HG02885 (cell line): ENCODE data around the gene PLCB4.

Experiments
- ATAC-seq: cut with Tn5 transposase; IDR thresholded peaks from one replicate; pipeline ENCODE4 v1.9.1; 2021; ENCODE audit warnings: mild to moderate bottlenecking; ENCODE audit not compliant: unreplicated experiment, poor library complexity

The PLCB4 gene

DNA sequence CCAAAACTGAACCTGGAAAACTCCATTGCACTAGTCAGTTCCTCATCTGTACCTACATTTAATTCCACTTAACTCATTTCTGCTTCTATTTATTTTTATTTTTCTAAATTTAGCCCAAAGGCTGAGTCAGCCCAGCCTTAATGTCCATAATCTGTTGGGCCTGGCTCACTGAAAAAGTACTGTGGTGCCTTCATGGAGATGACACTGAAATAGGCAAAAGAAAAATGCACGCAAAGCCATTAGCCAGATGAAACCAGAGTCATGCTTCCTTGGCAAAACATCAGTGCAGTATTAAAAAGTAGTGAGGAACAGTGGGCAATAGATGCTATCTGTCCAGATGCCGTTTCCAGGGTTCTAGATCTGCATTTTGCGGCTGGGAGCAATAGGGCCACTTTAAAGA lies 14.7 kb upstream of the PLCB4 start:
- ATAC-seq: no peak

- ATAC-seq: no peak
Measured at GRCh38 chr20:9059931-9060330, 9.0 kb upstream of the PLCB4 start.

DNA sequence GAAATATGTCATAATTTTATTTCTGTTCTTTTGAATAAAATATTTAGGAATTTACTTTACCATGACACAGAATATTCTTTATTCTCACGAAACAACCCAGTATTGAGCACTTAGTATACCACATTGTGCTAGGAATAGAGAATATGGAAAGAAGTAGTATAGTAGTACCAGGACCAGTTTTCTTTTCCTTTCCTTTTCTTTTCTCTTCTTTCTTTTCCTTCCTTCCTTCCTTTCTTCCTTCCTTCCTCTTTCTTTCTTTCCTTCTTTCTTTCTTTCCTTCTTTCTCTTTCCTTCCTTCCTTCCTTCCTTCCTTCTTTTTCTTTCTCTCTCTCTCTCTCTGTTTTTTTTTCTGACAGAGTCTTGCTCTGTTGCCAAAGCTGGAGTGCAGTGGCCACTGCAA lies 7.5 kb upstream of the PLCB4 start:
- ATAC-seq: no peak

DNA sequence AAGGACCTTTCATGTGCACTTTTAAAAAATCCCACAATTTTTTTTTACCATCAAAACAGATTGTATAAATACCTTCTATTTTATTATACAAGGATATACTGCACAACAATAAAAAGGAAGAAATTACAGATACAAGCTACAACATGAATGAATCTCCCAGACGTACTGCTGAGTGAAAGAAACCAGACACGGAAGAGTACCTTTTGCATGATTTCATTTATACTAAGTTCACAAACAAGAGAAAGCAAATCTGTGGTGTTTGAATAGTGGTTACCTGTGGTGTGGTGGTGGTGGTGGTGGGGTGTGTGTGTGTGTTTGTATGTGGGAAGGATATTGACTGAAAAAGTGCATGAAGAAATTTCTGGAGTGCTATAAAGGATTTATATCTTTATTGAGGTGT lies 6.8 kb upstream of the PLCB4 start:
- no peak for ATAC-seq

GRCh38 chr20:9066191-9066590 lies 2.7 kb upstream of the PLCB4 start:
- ATAC-seq: no peak

GRCh38 chr20:9068233-9068801 lies 570 bp upstream of the PLCB4 start:
- no peak for ATAC-seq

DNA sequence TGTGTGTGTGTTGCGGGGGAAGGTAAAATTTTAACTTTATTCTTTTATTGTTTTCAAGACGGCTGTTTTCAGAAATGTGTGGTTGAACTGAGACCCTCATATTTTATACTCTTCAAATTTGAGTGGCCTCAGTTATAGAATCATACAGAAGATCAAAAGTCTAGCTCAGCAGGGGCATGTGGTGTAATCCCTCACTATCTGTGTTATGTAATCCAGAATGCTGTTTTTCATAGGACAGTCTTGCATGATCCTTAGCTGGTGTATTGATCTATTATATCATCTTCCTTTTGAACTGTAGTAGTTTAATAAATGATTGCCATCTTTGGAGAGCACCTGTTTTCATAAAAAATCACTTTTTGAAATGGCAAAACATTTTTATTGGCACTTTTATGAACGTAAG lies 1.4 kb downstream of the PLCB4 start:
- ATAC-seq: no peak

GRCh38 chr20:9071976-9072726 lies 3.3 kb downstream of the PLCB4 start:
- ATAC-seq: no peak

DNA sequence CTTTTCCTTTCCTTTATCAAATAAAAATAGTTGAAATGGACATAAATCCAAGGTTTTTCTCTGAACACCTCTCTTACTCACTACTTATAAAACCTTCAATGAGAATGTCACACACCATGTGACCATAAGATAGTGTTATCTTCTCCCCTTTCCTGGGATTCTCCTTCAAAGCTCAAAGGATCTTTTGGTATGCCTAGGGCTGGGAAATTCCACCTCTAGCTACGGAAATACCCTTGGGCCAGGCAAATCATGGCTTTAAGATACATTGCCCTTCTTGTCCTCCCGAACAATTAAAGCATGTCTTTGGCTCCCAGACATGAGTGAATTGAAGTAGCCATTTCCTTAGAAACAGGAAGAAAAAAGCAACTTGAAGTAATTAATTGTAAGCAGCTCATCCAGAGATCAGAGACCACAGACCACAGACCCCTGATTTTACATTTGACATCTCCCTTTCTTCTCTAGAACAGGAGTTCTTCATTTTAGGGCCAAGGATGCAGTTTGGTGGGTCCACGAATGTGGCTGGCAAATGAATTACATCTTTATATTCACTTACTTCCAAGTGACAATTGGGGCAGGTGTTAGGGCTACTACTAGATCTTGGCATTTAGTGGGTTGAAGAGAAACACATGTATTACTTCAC lies 4.1 kb downstream of the PLCB4 start:
- no peak for ATAC-seq

DNA sequence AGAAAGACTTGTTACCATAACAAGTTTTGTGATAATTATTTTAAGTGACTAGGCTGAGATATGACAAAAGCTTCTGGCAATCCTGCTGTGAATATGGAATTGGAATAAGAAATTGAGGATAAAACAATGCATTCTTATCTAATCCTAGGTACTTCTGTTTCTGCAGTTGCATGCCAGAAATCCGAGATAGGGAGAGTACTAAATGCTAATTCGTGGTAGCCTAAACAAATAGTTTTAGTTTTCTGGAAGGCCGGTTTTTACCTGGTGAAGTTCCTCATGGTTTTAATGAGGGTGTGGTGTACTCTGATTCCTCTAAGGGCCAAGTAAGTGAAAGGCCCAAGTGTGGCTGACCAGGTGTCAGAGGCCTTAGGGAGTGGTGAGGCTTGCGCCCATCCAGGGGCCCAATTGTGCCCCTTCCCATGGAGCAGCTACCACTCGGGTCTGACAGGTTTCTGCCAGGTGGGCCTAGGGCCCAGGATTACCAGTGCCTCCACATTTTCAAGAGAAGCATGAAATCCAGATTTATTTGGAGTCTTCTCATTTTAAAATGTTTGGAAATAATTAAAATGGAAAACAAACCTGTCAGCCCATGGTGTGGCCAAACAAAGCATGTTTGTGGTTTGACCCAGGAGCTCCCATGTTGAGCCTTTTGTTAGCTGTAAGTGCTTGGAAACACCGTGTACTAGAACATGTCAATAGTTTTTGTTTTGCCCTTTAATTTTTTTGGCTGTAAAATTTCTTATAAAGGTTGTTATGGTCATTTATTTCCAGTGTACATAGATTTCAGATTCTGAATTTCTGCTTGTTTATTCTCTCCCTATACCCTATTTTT lies 6.6 kb downstream of the PLCB4 start:
- no peak for ATAC-seq

DNA sequence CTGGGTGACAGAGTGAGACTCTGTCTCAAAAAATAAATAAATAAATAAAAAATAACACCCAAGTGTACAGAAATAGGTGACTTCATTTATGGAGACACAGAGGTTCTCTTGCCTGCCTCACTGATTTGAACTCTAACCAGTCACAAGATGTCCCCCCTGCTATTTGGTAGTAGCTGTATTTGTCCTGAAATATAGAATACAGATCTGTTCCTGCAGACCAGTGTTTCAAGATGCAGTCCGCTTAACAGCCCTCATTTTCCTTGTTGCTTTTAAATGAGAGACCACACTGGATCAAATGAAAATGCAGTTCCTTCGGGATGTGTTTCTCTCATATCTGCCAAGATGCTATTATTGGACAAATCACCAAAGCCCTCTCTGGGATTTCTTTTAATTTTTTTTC lies 7.6 kb downstream of the PLCB4 start:
- ATAC-seq: no peak

GRCh38 chr20:9078826-9079731 lies 10.2 kb downstream of the PLCB4 start:
- ATAC-seq: no peak

DNA sequence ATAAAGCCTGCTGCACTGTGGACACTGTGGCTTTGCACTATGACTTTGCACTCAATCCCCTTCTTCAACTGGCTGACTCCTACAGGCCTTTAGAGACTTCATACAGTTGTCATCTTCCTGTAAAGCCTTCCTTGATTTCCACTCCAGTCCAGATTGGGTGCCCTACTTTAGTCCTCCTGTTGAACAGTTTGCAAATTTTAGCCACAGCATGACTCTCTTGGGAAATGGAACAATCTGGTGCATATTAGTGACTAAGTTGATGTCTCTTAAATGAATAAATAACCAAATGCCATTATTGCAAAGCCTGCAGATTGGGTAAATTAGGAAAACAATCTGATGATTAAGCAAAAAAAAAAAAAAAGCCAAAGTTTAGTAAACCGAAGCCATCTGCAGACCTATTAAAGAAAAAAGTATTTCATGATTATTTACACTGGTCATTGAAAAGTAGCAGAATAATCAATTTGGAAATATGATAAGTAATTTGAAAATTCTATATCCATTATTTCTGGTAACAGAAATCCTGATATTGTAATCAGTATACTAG lies 12.6 kb downstream of the PLCB4 start:
- ATAC-seq: no peak

GRCh38 chr20:9082741-9083140 lies 13.9 kb downstream of the PLCB4 start:
- ATAC-seq: no peak

DNA sequence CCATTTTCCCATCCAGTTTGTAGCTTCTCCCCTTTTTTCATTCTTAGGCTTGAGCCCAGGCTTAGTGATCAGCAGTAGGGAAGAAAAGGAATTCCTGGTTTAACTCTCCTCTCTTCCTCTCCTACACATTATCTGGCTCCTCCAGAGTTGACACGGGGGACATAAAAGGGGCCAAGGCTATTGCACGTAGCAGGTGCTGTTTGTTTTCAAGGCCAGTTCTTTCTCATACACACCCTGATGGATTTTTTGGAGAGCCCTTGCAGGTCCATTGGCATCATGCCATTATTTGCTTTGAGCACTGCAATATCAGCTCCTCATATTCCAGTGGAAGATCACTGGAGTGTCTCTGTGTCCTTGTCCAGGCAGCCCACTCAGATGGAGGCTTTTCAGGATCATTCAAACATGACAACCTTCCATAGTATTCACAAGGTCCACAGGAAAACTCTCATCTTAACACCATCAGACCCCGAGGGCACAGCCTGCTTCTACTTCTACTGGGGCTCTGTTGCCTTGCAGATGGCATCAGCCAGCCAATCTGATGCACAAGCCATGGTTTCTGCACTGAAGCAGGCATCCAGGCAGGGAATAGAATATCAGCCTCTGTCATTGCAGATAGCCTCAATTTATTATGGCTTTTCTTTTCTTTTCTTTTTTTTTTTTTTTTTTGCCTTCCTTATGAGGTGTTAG lies 18.8 kb downstream of the PLCB4 start:
- no peak for ATAC-seq

GRCh38 chr20:9088556-9088955 lies 19.7 kb downstream of the PLCB4 start:
- no peak for ATAC-seq

- ATAC-seq: no peak
Measured at GRCh38 chr20:9092113-9092512, 23.2 kb downstream of the PLCB4 start.

DNA sequence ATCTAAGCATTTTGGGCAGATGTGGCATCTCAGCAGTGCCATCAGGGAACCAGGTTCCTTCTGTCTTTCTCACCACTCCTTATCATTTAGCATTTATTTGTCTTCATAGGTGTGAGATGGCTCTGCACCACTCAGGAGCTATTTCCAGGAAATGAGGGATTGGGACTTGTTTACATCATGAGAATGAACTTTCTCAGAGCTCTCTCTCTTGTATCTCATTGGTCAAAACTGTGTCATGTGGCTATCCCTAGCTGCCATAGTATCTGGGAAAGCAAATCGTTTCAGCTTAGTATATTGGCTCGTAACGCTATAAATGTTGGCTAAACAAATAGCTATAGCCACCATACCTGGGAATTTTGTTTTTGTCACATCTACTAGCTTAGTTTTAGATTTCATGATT lies 23.8 kb downstream of the PLCB4 start:
- ATAC-seq: no peak
